Measurements from ENCODE around the gene ZFTA.

- no peak for TF ChIP-seq POLR2AphosphoS5 (IDR thresholded peaks at IDR 0.05)
- no peak for TF ChIP-seq CTCF (IDR thresholded peaks at IDR 0.05)
- TF ChIP-seq POLR2A (IDR thresholded peaks at IDR 0.05): no peak
- TF ChIP-seq EP300 (IDR thresholded peaks at IDR 0.05): no peak
These were observed 49.4 kb upstream of the ZFTA start for GRCh38 chr11:63817758-63818498.

All from suprapubic skin (tissue), 4 donors.